ENCODE data around the gene KCTD14. TPM values are rescaled to one million over a fixed set of nuclear protein-coding genes. Genes with fewer than 3 reads are reported as not detected.

KCTD14 gene
- total RNA-seq, 2 donors from 2014 or later, result 0.81 to 5.6 TPM

- DNase-seq (ENCODE audit: low spot score), result no peak
- Histone ChIP-seq H3K4me3 (no peak overlapping the region), H3K27ac (no peak overlapping the region), H3K4me1 (ENCODE audit: control insufficient read depth in 1 of 2, low read depth in 2 of 2) (peaks cover 0 to 8% of the 10 kb centered on the region in 2 donors), H3K36me3 (peaks cover 21% of the 10 kb centered on the region), H3K27me3 (replicated peaks; ENCODE audit: insufficient read depth) (no peaks in the 10 kb centered on the region), H3K9me3 (no peaks in the 10 kb centered on the region)
- no peak for ATAC-seq (ENCODE audit: insufficient number of reproducible peaks, low FRiP score, low read depth)
- no peak for TF ChIP-seq CTCF (IDR thresholded peaks at IDR 0.05)
Measured at GRCh38 chr11:78067704-78068103, 44.6 kb upstream of the KCTD14 start.

DNA sequence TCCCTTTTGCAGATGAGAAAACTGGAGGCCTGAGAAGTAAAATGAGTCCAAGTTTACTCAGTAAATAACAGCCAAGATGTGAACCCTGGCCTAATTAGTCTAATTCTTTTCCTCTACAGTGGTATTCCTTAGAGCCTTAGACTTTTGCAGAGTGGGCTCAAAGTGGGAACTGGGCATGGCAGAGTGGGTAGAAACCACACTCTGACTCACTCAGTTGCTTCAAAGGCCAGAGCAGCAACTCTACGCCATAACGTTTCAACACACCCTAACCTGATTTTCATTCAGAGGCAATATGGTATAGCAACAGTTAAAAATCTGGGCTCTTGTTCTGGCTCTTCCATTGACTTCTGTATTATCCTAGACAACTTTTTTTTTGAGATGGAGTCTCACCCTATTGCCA is 43.4 kb upstream of the KCTD14 start:
- DNase-seq (ENCODE audit: low spot score), result no peak
- Histone ChIP-seq H3K36me3 (peaks cover 14% of the 10 kb centered on the region), H3K27ac (no peak overlapping the region), H3K4me3 (no peak overlapping the region), H3K27me3 (replicated peaks; ENCODE audit: insufficient read depth) (no peaks in the 10 kb centered on the region), H3K9me3 (no peaks in the 10 kb centered on the region), H3K4me1 (ENCODE audit: control insufficient read depth in 1 of 2, low read depth in 2 of 2) (peaks cover 5 to 18% of the 10 kb centered on the region in 2 donors)
- ATAC-seq (ENCODE audit: insufficient number of reproducible peaks, low FRiP score, low read depth), result no peak
- TF ChIP-seq CTCF (IDR thresholded peaks at IDR 0.05), result no peak

GRCh38 chr11:78065203-78065602 is 42.1 kb upstream of the KCTD14 start:
- no peak for DNase-seq (ENCODE audit: low spot score)
- no peaks in the 10 kb centered on the region for H3K9me3 ChIP-seq
- H3K27ac ChIP-seq, result no peak overlapping the region
- peaks cover 9% of the 10 kb centered on the region for H3K36me3 ChIP-seq
- no peaks in the 10 kb centered on the region for H3K27me3 ChIP-seq (replicated peaks; ENCODE audit: insufficient read depth)
- no peak overlapping the region for H3K4me3 ChIP-seq
- no peak for TF ChIP-seq CTCF (IDR thresholded peaks at IDR 0.05)
- H3K4me1 ChIP-seq (ENCODE audit: control insufficient read depth in 1 of 2, low read depth in 2 of 2), result peaks cover 9 to 30% of the 10 kb centered on the region in 2 donors
- ATAC-seq (ENCODE audit: insufficient number of reproducible peaks, low FRiP score, low read depth), result no peak

- Histone ChIP-seq H3K27ac (no peak within 1 kb of the TSS), H3K27me3 (replicated peaks; ENCODE audit: insufficient read depth) (no peaks in the 10 kb centered on the region), H3K9me3 (no peaks in the 10 kb centered on the region), H3K36me3 (no peaks in the 10 kb centered on the region), H3K4me3 (no peak within 1 kb of the TSS), H3K4me1 (ENCODE audit: control insufficient read depth in 1 of 2, low read depth in 2 of 2) (peaks cover 9 to 31% of the 10 kb centered on the region in 2 donors)
- TF ChIP-seq CTCF (IDR thresholded peaks at IDR 0.05), result no peak
- DNase-seq (ENCODE audit: low spot score) (no peak), ATAC-seq (ENCODE audit: insufficient number of reproducible peaks, low FRiP score, low read depth) (no peak)
Measured at GRCh38 chr11:78063440-78064181, 40.5 kb upstream of the KCTD14 start, which contains the start of gene THRSP. TSS of gene THRSP (plus strand) at chr11:78063861. CDS start at chr11:78063882, 21 bp downstream.

GRCh38 chr11:78062671-78063070 is 39.6 kb upstream of the KCTD14 start:
- Histone ChIP-seq H3K27me3 (replicated peaks; ENCODE audit: insufficient read depth) (no peaks in the 10 kb centered on the region), H3K27ac (no peak overlapping the region), H3K4me1 (ENCODE audit: control insufficient read depth in 1 of 2, low read depth in 2 of 2) (peaks cover 9 to 31% of the 10 kb centered on the region in 2 donors), H3K4me3 (no peak overlapping the region), H3K36me3 (no peaks in the 10 kb centered on the region), H3K9me3 (no peaks in the 10 kb centered on the region)
- no peak for TF ChIP-seq CTCF (IDR thresholded peaks at IDR 0.05)
- DNase-seq (ENCODE audit: low spot score), result no peak
- ATAC-seq (ENCODE audit: insufficient number of reproducible peaks, low FRiP score, low read depth), result no peak
